Body of pancreas (tissue), 4 donors: Measurements from ENCODE around the gene PROB1. TPM values are rescaled to one million over a fixed set of nuclear protein-coding genes. Genes with fewer than 3 reads are reported as not detected.

Experiments used
- ATAC-seq: fragments of 150-250 bp; one replicate; pipeline ENCODE4 v1.9.1; 2016
- DNase-seq, 4 donors: peaks; one replicate each; pipeline ENCODE4 v3.0.0-alpha.2; 2019
- H3K27ac ChIP-seq, 4 donors: fragments of 200-600 bp; sonication (generic); 1 replicate in 3 of 4; 2 replicates in 1 of 4; pipeline versions ENCODE4 v1.5.1 to v1.6.1; 2016 to 2019; ENCODE audit warnings: mild to moderate bottlenecking in 1 of 4, mixed read lengths in 1 of 4, moderate library complexity in 1 of 4
- H3K27me3 ChIP-seq, 2 donors: fragments of 200-600 bp; sonication (generic); one replicate each; pipeline ENCODE4 v1.6.0; 2016; ENCODE audit warnings: mild to moderate bottlenecking in 1 of 2
- H3K36me3 ChIP-seq, 2 donors: fragments of 200-600 bp; sonication (generic); replicated peaks in 1 of 2; 2 replicates each; pipeline ENCODE4 v1.5.1; 2016; ENCODE audit warnings: low read depth in 2 of 2; ENCODE audit not compliant: insufficient read depth in 1 of 2
- H3K4me1 ChIP-seq: fragments of 200-600 bp; sonication (generic); one replicate; pipeline ENCODE4 v1.6.0; 2016
- H3K4me3 ChIP-seq, 2 donors: fragments of 200-600 bp; sonication (generic); 1 replicate in 1 of 2; 2 replicates in 1 of 2; pipeline ENCODE4 v1.5.1; 2016 to 2019
- H3K9me3 ChIP-seq, 3 donors: fragments of 200-600 bp; sonication (generic); 1 replicate in 2 of 3; 2 replicates in 1 of 3; pipeline ENCODE4 v1.5.1; 2016
- CTCF ChIP-seq, 7 experiments: fragments of 450-650 bp in 4 of 7; fragments of 200-600 bp in 3 of 7; sonication (generic) in 3 of 7; IDR thresholded peaks; one replicate each; pipeline ENCODE4 v1.5.1; 2016 to 2019; ENCODE audit warnings: antibody characterized with exemption in 7 of 7
- POLR2A ChIP-seq, 3 donors: fragments of 450-650 bp; IDR thresholded peaks; one replicate each; pipeline ENCODE4 v1.6.1; 2016; ENCODE audit warnings: antibody characterized with exemption in 3 of 3, mild to moderate bottlenecking in 2 of 3
- WGBS, 2 donors: methylation state at CpG; one replicate each; pipeline ENCODE4 v1.1.5; 2017; 5-methylcytosine and 5-hydroxymethylcytosine counted together
- intact Hi-C: fragments of 100-400 bp; cut with DNase I; formaldehyde crosslinking; loops from one replicate; pipeline ENCODE4 v1.15.1; 2023
- total RNA-seq, 2 donors: library from RNA; depleted of rRNA; stranded (reverse); fragments of >200 nt; gene quantifications; one replicate each; pipeline ENCODE4 v1.1.0, GENCODE V29; 2016

The PROB1 gene
- total RNA-seq, 2 donors from 2014 or later = 0.52 to 1.3 TPM

DNA sequence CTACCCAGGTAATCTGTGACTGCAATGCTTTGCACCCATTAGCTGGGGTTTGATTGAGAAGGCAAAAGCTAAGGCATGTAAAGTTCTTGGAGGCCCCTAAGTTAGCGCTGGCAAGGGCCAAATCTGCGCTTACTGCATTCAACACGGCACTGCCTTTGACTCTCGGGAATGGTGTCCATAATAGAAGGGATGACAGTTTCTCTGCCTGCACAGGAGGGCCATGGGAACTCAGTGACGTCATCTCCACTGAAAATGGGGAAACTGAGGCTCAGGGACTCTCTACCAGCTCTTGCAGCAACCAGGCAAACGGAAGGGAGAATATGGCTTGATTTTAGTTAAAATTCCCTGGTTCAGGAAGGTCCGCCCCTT is 8.5 kb upstream of the PROB1 start:
- WGBS, 2 donors = 20 to 26% methylated on average over 7 of the region's 7 CpGs
- Histone ChIP-seq H3K4me3 (peak overlapping the region in 1 of 2 donors; percentile 38), H3K27me3 (no peaks in the 10 kb centered on the region), H3K4me1 (peaks cover 14% of the 10 kb centered on the region), H3K27ac (peak overlapping the region; percentile 73 to 96 (median 91)), H3K36me3 (no peaks in the 10 kb centered on the region), H3K9me3 (no peaks in the 10 kb centered on the region)
- ATAC-seq (peak; percentile 2), DNase-seq (no peak)
- TF ChIP-seq POLR2A (IDR thresholded peaks at IDR 0.05) (no peak), CTCF (IDR thresholded peaks at IDR 0.05) (no peak)
- intact Hi-C loops = no loop called here

- DNase-seq (no peak), ATAC-seq (no peak)
- H3K4me1 ChIP-seq = peaks cover 14% of the 10 kb centered on the region
- intact Hi-C loops = no loop called here
- no peaks in the 10 kb centered on the region for H3K36me3 ChIP-seq
- H3K4me3 ChIP-seq = no peak overlapping the region
- H3K27ac ChIP-seq = no peak overlapping the region
- WGBS, 2 donors = 69 to 74% methylated on average over 7 of the region's 7 CpGs
- no peaks in the 10 kb centered on the region for H3K27me3 ChIP-seq
- TF ChIP-seq CTCF (IDR thresholded peaks at IDR 0.05) (peak in 2 of 7 experiments; percentile 25 to 27), POLR2A (IDR thresholded peaks at IDR 0.05) (no peak)
- no peaks in the 10 kb centered on the region for H3K9me3 ChIP-seq
Measured at GRCh38 chr5:139402561-139403158, 7.8 kb upstream of the PROB1 start.

DNA sequence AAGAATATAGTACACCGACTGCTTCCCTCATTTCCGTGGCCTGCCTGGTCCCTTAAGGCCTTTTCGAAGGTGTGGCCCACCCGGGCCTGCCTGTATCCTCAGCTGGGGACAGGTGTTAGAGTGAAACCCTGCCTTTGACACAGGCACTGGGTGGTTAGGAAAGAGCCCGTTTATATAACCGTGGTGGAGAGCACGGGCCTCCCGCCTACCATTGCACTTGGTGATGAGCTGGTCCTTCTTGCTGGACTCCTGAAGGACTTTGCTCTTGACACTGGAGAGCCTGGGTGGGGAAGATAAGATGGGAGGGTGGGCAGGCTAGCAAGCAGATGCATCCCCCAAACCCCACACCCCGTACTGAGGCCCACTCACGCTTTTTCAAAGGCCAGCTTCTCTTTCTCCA is 6.6 kb upstream of the PROB1 start:
- Histone ChIP-seq H3K4me3 (no peak overlapping the region), H3K4me1 (peaks cover 14% of the 10 kb centered on the region), H3K9me3 (no peaks in the 10 kb centered on the region), H3K27ac (no peak overlapping the region), H3K27me3 (no peaks in the 10 kb centered on the region), H3K36me3 (no peaks in the 10 kb centered on the region)
- DNase-seq (no peak), ATAC-seq (no peak)
- intact Hi-C loops = no loop called here
- no peak for TF ChIP-seq POLR2A (IDR thresholded peaks at IDR 0.05)
- no peak for TF ChIP-seq CTCF (IDR thresholded peaks at IDR 0.05)
- WGBS, 2 donors = 91 to 92% methylated on average over 9 to 10 of the region's 10 CpGs

DNA sequence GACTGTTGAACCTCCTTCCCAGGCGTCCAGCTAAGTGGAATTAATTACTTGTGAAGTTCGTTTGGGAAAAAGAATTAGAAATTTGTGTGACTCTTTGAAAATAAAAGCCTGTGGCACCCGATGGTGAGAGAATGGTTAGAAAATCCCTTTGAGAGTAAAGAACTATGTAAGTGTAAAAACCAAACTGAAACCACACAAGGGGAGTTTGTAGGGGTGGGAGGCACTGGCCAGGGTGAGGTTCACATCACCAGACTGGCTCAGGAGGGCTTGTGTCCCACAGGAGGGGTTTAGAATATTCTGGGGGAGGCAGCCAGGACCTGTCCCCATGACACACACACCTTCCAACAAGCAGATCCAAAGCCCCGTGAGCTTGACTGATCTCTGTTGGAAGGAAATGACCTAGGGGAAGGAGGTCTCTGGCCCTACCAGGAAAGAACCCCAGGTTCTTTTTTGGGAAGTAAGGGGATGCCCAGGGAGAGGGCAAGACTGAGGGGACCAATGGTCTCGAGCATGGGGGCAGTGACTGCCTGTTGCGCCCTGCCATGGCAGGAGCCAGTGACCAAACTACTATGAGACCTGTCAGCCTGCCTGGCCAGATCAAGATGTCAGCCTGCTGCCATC is 4.7 kb upstream of the PROB1 start:
- Histone ChIP-seq H3K27me3 (no peaks in the 10 kb centered on the region), H3K4me3 (no peak overlapping the region), H3K9me3 (no peaks in the 10 kb centered on the region), H3K36me3 (no peaks in the 10 kb centered on the region), H3K4me1 (peaks cover 20% of the 10 kb centered on the region), H3K27ac (no peak overlapping the region)
- intact Hi-C loops = no loop called here
- TF ChIP-seq POLR2A (IDR thresholded peaks at IDR 0.05) (no peak), CTCF (IDR thresholded peaks at IDR 0.05) (no peak)
- ATAC-seq = no peak
- no peak for DNase-seq
- 70 to 71% methylated on average over 4 to 6 of the region's 6 CpGs for WGBS, 2 donors

DNA sequence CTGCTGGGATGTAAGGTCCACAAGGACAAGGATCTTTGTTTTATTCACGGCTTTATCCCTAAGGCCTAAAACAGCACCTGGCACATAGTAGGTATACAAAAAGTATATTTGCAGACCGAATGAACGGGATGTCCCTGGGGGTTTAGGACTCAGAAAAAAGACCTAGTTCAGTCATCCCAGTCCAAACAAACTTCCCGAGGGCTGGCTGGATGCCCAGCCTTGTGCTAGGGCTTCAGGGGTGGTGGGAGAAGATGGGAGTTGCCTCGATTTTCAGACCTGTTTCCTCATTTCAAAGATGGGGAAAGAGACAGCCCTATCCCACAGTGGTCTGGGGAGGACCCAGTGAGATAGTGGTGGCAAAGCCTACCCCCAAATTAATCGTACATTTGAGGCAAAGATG is 3.0 kb upstream of the PROB1 start:
- ATAC-seq (no peak), DNase-seq (peak in 1 of 4 donors; percentile 46)
- 36 to 40% methylated on average over 6 of the region's 6 CpGs for WGBS, 2 donors
- Histone ChIP-seq H3K27me3 (peaks cover 0 to 11% of the 10 kb centered on the region in 2 donors), H3K36me3 (no peaks in the 10 kb centered on the region), H3K27ac (no peak overlapping the region), H3K4me3 (no peak overlapping the region), H3K9me3 (no peaks in the 10 kb centered on the region), H3K4me1 (peaks cover 27% of the 10 kb centered on the region)
- TF ChIP-seq POLR2A (IDR thresholded peaks at IDR 0.05) = no peak
- no peak for TF ChIP-seq CTCF (IDR thresholded peaks at IDR 0.05)
- intact Hi-C loops = no loop called here
